Endothelial cell of umbilical vein (primary cell): Measurements from ENCODE around the gene SSC5D. TPM values are rescaled to one million over a fixed set of nuclear protein-coding genes. Genes with fewer than 3 reads are reported as not detected.

Experiments
- BruUV-seq: library from RNA; stranded (reverse); fragments of 400-500 nt; replicated peaks from 2 replicates; lab custom pipeline; 2021; lab: Mats Ljungman, UMichigan
- CTCF ChIA-PET: fragments of 300-600, 350-600 bp; sonication (Branson Sonifier 250); formaldehyde crosslinking; loops from one replicate; lab custom pipeline; 2021; ENCODE audit warnings: antibody characterized with exemption, inconsistent platforms; lab: Charles Lee
- POLR2A ChIA-PET: fragments of 300-600, 350-600 bp; sonication (Branson Sonifier 250); formaldehyde crosslinking; loops from one replicate; lab custom pipeline; 2021; ENCODE audit warnings: antibody characterized with exemption, inconsistent platforms; lab: Charles Lee
- DNase-seq: peaks from one replicate; pipeline ENCODE4 v3.0.0-alpha.2; 2011; ENCODE audit warnings: low read depth, low spot score
- FAIRE-seq: peaks from 2 replicates; lab custom pipeline; 2011; peaks lifted over from hg19 to GRCh38; lab: Jason Lieb, UNC
- H2AFZ ChIP-seq: 2 replicates; pipeline ENCODE4 v1.6.0; 2012; ENCODE audit warnings: low read depth, low read length, control low read depth, inconsistent platforms
- H3K27ac ChIP-seq: 2 replicates; pipeline ENCODE4 v1.5.1; 2011; ENCODE audit warnings: low read depth, mild to moderate bottlenecking, control low read depth, low read length, moderate library complexity; ENCODE audit not compliant: insufficient read depth
- H3K27me3 ChIP-seq, 2 experiments: 2 replicates each; pipeline versions ENCODE4 v1.6.0 to v1.6.1; 2011; ENCODE audit warnings: low read length in 2 of 2, mixed read lengths in 1 of 2; ENCODE audit not compliant: control insufficient read depth in 2 of 2, insufficient read depth in 2 of 2
- H3K36me3 ChIP-seq, 2 experiments: 2 replicates in 1 of 2; 3 replicates in 1 of 2; pipeline ENCODE4 v1.5.1; 2011; ENCODE audit warnings: low read length in 2 of 2, mild to moderate bottlenecking in 1 of 2, moderate library complexity in 1 of 2; ENCODE audit not compliant: control insufficient read depth in 2 of 2, insufficient read depth in 2 of 2; ENCODE audit errors: extremely low read depth in 1 of 2
- H3K4me1 ChIP-seq: 3 replicates; pipeline ENCODE4 v1.5.1; 2011; ENCODE audit warnings: mild to moderate bottlenecking, low read length; ENCODE audit not compliant: control insufficient read depth, insufficient read depth; ENCODE audit errors: extremely low read depth
- H3K4me2 ChIP-seq: 2 replicates; pipeline ENCODE4 v1.6.1; 2011; ENCODE audit warnings: low read length, control low read depth, mixed read lengths; ENCODE audit not compliant: insufficient read depth
- H3K4me3 ChIP-seq, 3 experiments: fragments of 200-600 bp in 1 of 3; sonication (generic), shearing (Covaris generic) in 1 of 3; replicated peaks in 1 of 3; 2 replicates each; pipeline ENCODE4 v1.5.1; 2011 to 2016; ENCODE audit warnings: control low read depth in 3 of 3, low read length in 3 of 3, mild to moderate bottlenecking in 2 of 3, inconsistent platforms in 1 of 3, low read depth in 1 of 3, moderate library complexity in 1 of 3; ENCODE audit not compliant: insufficient read depth in 1 of 3
- H3K79me2 ChIP-seq: 2 replicates; pipeline ENCODE4 v1.6.0; 2012; ENCODE audit warnings: low read length, inconsistent platforms; ENCODE audit not compliant: control insufficient read depth, insufficient read depth
- H3K9ac ChIP-seq: replicated peaks from 2 replicates; pipeline ENCODE3; 2011; ENCODE audit warnings: low read length, control low read depth; ENCODE audit not compliant: insufficient read depth; ENCODE audit errors: extremely low read depth
- H3K9me1 ChIP-seq: replicated peaks from 3 replicates; pipeline ENCODE4 v1.6.0; 2011; ENCODE audit warnings: mild to moderate bottlenecking, low read length; ENCODE audit not compliant: control insufficient read depth, insufficient read depth; ENCODE audit errors: extremely low read depth
- H3K9me3 ChIP-seq: replicated peaks from 2 replicates; pipeline ENCODE4 v1.5.1; 2012; ENCODE audit warnings: low read length, inconsistent platforms; ENCODE audit not compliant: control insufficient read depth, insufficient read depth
- H4K20me1 ChIP-seq: replicated peaks from 2 replicates; pipeline ENCODE3; 2011; ENCODE audit warnings: mild to moderate bottlenecking, low read length; ENCODE audit not compliant: control insufficient read depth, insufficient read depth; ENCODE audit errors: extremely low read depth
- CTCF ChIP-seq, 2 donors: IDR thresholded peaks; 1 replicate in 1 of 2; 2 replicates in 1 of 2; pipeline ENCODE4 v1.5.1; 2011; ENCODE audit warnings: low read length in 2 of 2, mild to moderate bottlenecking in 2 of 2, moderate library complexity in 2 of 2, control low read depth in 1 of 2, inconsistent platforms in 1 of 2, low read depth in 1 of 2; ENCODE audit not compliant: insufficient read depth in 1 of 2; ENCODE audit errors: extremely low read depth in 1 of 2
- EZH2 ChIP-seq: IDR thresholded peaks from 2 replicates; pipeline ENCODE4 v1.6.1; 2012; ENCODE audit warnings: borderline replicate concordance, low read depth, mild to moderate bottlenecking, moderate library complexity, low read length, inconsistent platforms; ENCODE audit not compliant: severe bottlenecking
- FOS ChIP-seq: IDR thresholded peaks from 2 replicates; pipeline ENCODE4 v1.6.1; 2011; ENCODE audit warnings: mild to moderate bottlenecking, low read length, moderate library complexity, borderline replicate concordance; ENCODE audit not compliant: insufficient read depth
- GATA2 ChIP-seq: IDR thresholded peaks from 2 replicates; pipeline ENCODE4 v1.7.0; 2011; ENCODE audit warnings: low read depth, mild to moderate bottlenecking, moderate library complexity, mixed read lengths, low read length; ENCODE audit not compliant: insufficient read length, insufficient read depth
- JUN ChIP-seq: IDR thresholded peaks from 2 replicates; pipeline ENCODE4 v1.6.1; 2011; ENCODE audit warnings: borderline replicate concordance, low read depth; ENCODE audit not compliant: insufficient read length, insufficient read depth
- MAX ChIP-seq: IDR thresholded peaks from 2 replicates; pipeline ENCODE4 v1.6.1; 2011; ENCODE audit not compliant: insufficient read depth, insufficient read length
- MYC ChIP-seq: IDR thresholded peaks from one replicate; pipeline ENCODE4 v1.6.1; 2011; ENCODE audit warnings: mild to moderate bottlenecking, low read depth, low read length
- POLR2A ChIP-seq: IDR thresholded peaks from 2 replicates; pipeline ENCODE4 v1.6.1; 2012; ENCODE audit warnings: low read depth, mild to moderate bottlenecking, control low read depth, low read length
- POLR2AphosphoS5 ChIP-seq: IDR thresholded peaks from 2 replicates; pipeline ENCODE4 v1.6.1; 2012; ENCODE audit warnings: low read depth, mild to moderate bottlenecking, control low read depth, low read length, moderate library complexity; ENCODE audit not compliant: insufficient read depth
- dilution Hi-C: fragments of 300-500 bp; cut with MboI; formaldehyde crosslinking; loops from one replicate; pipeline ENCODE4 v1.15.0; 2019; ENCODE audit warnings: low sequenced_read_pairs; ENCODE audit not compliant: extremely low pct_ligation_motif_present
- intact Hi-C: fragments of 100-400 bp; cut with micrococcal nuclease; formaldehyde crosslinking; loops from one replicate; pipeline ENCODE4 v1.10.0; 2022
- polyA plus RNA-seq, 4 experiments: library from polyadenylated mRNA; depleted of rRNA in 3 of 4; stranded (reverse) in 3 of 4; unstranded in 1 of 4; fragments of >200 nt; gene quantifications; 2 replicates each; pipeline versions ENCODE4 v1.2.1 to v1.2.3, GENCODE V29; 2011 to 2012; ENCODE audit warnings: missing spikeins in 1 of 4
- total RNA-seq: library from RNA; stranded (reverse); gene quantifications from 2 replicates; pipeline ENCODE4 v1.2.3, GENCODE V29; 2021

SSC5D gene
- total and polyA plus RNA-seq, 2 donors (not counting 3 experiments of a cell fraction or from before 2014, with no cell fraction given), result 0.47 to 1.3 TPM

DNA sequence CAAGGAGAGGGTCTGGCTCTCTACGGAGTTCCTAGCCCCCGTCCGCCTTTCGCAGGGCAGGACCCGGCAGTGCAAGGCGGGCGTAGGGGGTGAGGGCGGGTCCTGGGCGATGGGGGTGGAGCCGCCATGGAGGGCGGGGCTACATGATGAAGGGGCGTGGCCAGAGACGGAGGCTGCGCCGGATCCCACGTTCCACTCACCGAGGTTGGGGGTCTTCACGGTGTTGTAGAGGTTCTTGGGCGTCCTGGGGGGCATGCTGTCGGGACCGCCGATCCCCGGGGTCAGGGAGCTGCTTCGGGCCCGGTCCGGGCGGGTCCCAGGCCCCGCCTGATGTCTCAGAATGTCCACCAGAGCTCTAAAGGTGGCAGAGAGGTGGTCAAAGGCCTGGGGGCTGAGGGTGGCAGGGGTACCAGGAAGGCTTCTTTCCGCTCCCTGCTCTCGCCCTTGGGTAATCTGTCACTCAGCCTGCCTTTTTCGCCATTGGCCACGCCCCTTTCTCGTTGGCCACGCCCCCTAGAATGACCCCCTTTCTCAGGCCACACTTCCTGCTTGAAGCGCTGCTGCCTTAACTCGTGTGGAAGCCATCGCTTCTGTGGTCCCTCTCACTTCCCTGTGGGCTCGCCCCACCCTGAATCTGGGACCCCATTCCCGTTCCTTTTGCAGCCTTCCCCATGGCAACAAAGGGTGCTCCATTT, 47.7 kb upstream of the SSC5D start:
- POLR2A ChIA-PET, result no interaction called here
- TF ChIP-seq MAX (no peak), CTCF (IDR thresholded peaks at IDR 0.05; ENCODE audit: extremely low read depth in 1 of 2, insufficient read depth in 1 of 2, low read depth in 1 of 2, low read length in 2 of 2) (no peak), FOS (no peak), EZH2 (no peak), POLR2A (no peak), MYC (no peak), GATA2 (no peak), POLR2AphosphoS5 (no peak), JUN (no peak)
- Histone ChIP-seq H3K4me3 (no peak overlapping the region), H3K27me3 (peaks cover 37 to 42% of the 10 kb centered on the region in 2 experiments), H3K9ac (no peak overlapping the region), H3K79me2 (no peaks in the 10 kb centered on the region), H3K36me3 (no peaks in the 10 kb centered on the region), H4K20me1 (no peaks in the 10 kb centered on the region), H3K9me1 (no peaks in the 10 kb centered on the region), H3K4me1 (no peaks in the 10 kb centered on the region), H3K4me2 (no peak overlapping the region), H2AFZ (no peak overlapping the region), H3K9me3 (no peaks in the 10 kb centered on the region), H3K27ac (no peak overlapping the region)
- DNase-seq (no peak), FAIRE-seq (no peak)
- dilution Hi-C loops (no loop called here), intact Hi-C loops (no loop called here)
- no TSS peak for BruUV-seq
- CTCF ChIA-PET, result no interaction called here
